GM21381 (cell line): ENCODE measurements around the gene SLC25A10.

ENCODE experiments used
- ATAC-seq: cut with Tn5 transposase; IDR thresholded peaks from one replicate; pipeline ENCODE4 v1.9.1; 2021; ENCODE audit warnings: mild to moderate bottlenecking, moderate library complexity; ENCODE audit not compliant: unreplicated experiment

The SLC25A10 gene

GRCh38 chr17:81741594-81742452, 29.7 kb downstream of the SLC25A10 start:
- no peak for ATAC-seq
